Ectodermal cell (in vitro differentiated cells): ENCODE results near the gene TACC2.

Source experiments
- H3K27ac ChIP-seq: 2 replicates; pipeline ENCODE4 v1.7.0; 2013; ENCODE audit warnings: mild to moderate bottlenecking, low read depth, low read length; ENCODE audit not compliant: insufficient read depth, poor library complexity, severe bottlenecking
- H3K27me3 ChIP-seq: 2 replicates; pipeline ENCODE4 v1.7.0; 2013; ENCODE audit warnings: mild to moderate bottlenecking, low read length; ENCODE audit not compliant: insufficient read depth, control insufficient read depth, poor library complexity, severe bottlenecking
- H3K36me3 ChIP-seq: one replicate; pipeline ENCODE4 v1.7.0; 2013; ENCODE audit warnings: low read length; ENCODE audit not compliant: control insufficient read depth, insufficient read depth
- H3K4me1 ChIP-seq: one replicate; pipeline ENCODE4 v1.7.0; 2013; ENCODE audit warnings: low read length; ENCODE audit not compliant: control insufficient read depth, insufficient read depth
- H3K4me3 ChIP-seq: 2 replicates; pipeline ENCODE4 v1.7.0; 2013; ENCODE audit warnings: low read depth, low read length, control low read depth; ENCODE audit not compliant: insufficient read depth
- H3K9me3 ChIP-seq: 2 replicates; pipeline ENCODE4 v1.7.0; 2013; ENCODE audit warnings: mild to moderate bottlenecking, low read length, moderate library complexity; ENCODE audit not compliant: control insufficient read depth
- WGBS, 2 experiments: methylation state at CpG; one replicate each; pipeline ENCODE4 v1.1.7; 2013; ENCODE audit warnings: missing lambda C conversion rate in 2 of 2; 5-methylcytosine and 5-hydroxymethylcytosine counted together

TACC2 gene

DNA sequence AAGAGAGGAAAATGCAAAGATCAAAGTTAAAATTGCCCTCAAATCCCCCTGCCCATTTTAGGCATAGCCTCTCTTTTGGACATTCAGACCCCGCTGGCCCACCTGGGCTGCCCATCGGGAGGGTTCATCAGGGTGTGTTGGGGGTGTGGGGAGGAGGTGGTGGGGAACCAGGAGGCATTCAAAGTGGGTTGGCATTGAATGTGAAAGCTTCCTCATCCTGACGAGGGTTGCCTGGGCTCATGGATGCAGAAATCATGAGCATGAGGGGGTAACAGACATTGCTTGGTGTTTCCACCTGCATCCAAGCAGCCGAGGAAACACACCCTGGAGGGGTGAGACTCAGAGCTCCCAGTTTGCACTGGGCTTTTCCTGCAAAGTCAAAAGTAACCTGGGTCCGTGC lies 302.8 kb downstream of the TACC2 start:
- Histone ChIP-seq H3K9me3 (no peaks in the 10 kb centered on the region), H3K4me1 (peaks cover 7% of the 10 kb centered on the region), H3K27ac (no peak overlapping the region), H3K36me3 (no peaks in the 10 kb centered on the region), H3K27me3 (no peaks in the 10 kb centered on the region), H3K4me3 (no peak overlapping the region)
- 93 to 94% methylated on average over 5 of the region's 5 CpGs for WGBS, 2 experiments

- H3K4me1 ChIP-seq, result peaks cover under 1% of the 10 kb centered on the region
- no peak overlapping the region for H3K4me3 ChIP-seq
- 91 to 95% methylated on average over 3 of the region's 3 CpGs for WGBS, 2 experiments
- H3K9me3 ChIP-seq, result no peaks in the 10 kb centered on the region
- H3K27me3 ChIP-seq, result no peaks in the 10 kb centered on the region
- H3K27ac ChIP-seq, result no peak overlapping the region
- H3K36me3 ChIP-seq, result no peaks in the 10 kb centered on the region
Measured at GRCh38 chr10:122292376-122292775, 303.4 kb downstream of the TACC2 start.

DNA sequence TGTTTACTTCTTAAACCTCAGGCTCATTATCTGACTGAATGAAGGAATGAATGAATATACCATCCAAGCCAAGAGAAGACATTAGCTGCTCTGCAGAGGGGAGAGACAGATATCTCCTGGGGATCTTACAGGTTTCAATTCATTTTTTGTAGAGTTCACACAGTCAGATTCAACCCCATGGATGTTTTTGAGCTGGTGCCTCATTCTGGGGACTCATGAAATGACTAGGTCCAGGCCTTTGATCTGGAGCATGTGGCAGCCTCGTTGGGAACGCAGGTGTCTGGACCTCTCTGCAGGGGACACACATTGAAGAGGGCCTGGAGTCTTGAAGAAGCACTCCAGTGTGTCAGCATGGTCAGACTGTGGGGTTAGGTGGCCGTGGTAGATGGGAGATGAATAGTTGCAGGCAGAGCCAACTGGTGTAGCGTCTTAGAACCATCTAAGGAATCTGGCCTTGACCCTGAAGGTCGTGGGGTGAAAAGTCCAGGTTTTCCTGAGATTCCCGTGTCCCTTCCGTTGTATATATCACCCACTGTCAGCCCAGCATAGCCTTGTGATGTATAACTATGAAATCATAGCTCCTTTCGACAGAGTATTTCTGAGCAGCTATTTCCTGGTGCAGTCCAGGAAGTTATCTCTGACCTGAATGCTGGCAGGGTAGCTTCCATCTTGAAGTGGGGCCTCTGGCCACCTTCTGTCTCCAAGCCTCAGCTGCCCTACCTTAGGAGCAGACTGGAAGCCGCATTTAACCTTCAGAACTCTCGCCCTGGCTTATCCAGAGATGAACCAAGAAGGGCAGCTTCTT lies 304.4 kb downstream of the TACC2 start:
- Histone ChIP-seq H3K27ac (no peak overlapping the region), H3K27me3 (no peaks in the 10 kb centered on the region), H3K4me3 (no peak overlapping the region), H3K4me1 (no peaks in the 10 kb centered on the region), H3K36me3 (no peaks in the 10 kb centered on the region), H3K9me3 (no peaks in the 10 kb centered on the region)
- WGBS, 2 experiments, result 93 to 95% methylated on average over 10 of the region's 10 CpGs

DNA sequence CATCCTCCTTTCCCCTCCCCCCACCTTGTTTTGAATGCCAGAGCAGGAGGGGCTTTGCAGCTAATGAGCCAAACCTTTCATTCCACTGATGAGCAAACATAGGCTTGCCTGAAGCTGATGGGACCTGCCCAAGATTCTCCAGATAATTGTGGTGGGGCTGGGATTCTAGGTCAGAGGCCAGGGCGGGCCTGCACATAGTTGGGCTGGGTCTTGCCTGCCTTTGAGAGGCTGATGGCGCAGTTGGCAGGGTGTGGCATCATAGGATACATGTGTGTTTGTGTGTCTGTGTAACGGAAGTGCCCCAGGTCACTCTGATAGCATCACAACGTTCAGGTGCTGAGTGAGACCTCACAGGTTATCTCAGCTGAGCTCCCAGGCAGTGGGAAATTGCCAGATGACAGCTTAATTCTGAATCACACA lies 305.0 kb downstream of the TACC2 start:
- Histone ChIP-seq H3K36me3 (no peaks in the 10 kb centered on the region), H3K4me1 (no peaks in the 10 kb centered on the region), H3K27ac (no peak overlapping the region), H3K4me3 (no peak overlapping the region), H3K27me3 (no peaks in the 10 kb centered on the region), H3K9me3 (no peaks in the 10 kb centered on the region)
- 90 to 95% methylated on average over 4 of the region's 4 CpGs for WGBS, 2 experiments

DNA sequence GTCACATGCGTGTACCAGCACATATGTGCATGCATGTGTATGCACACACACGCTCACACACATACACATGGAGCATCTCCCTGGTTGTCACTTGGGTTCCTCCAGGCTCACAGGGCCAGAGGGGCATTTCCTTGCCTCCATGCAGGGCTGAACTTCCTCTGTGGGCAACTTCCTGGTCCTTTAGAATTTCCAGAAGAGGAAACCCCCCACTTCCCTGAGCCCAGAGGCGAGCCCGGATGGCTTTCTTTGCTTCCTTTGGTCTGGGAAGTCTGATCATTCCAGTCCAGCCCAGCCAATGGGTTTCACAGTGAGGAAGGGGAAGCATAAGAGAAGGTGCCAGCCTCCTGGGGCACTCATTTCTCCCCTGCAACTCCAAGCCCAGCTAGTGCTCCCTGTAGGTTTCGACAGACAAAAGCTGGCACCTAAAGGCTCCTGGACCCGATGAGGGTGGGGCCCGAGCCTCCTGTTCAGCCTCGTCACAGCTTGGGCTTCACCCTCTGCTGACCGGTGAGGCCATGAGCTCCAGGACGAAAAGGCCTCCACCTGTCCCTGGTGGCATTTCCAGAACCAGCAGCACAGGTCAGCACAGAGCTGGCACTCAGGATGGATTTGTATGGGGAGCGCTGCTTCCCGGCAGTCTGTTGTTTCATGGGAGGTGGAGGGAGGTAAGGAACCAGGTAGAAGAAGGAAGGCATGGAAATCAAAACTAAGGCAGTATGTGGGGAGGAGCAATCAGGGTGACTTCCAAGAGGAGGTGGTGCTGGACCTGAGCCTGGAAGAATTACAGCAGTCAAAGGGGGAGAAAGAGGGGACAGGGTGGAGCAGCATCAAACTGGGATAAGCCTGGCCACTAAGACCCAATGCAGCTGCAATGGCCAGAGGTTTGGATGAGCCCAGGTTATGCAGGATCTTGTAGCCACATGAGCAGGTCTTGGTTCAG lies 305.8 kb downstream of the TACC2 start:
- WGBS, 2 experiments, result 92 to 93% methylated on average over 12 of the region's 12 CpGs
- no peak overlapping the region for H3K27ac ChIP-seq
- H3K27me3 ChIP-seq, result no peaks in the 10 kb centered on the region

DNA sequence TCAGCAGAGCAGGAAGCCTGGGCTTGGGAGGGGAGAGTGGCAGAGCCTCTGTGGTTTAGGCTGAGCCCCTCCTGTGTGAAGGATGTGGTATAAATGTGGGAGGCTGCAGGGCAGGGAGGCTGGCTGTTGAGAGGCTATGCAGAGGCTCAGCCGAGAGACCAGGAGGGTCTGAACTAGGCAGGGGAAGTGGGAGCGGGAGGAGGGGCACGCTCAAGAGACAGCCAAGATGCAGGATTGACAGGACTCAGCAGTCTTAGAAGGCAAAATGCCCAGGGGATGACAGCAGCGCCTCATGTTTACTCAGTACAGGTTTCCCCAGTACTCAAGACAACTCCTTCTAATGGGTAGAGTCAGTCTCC lies 306.5 kb downstream of the TACC2 start:
- Histone ChIP-seq H3K9me3 (no peaks in the 10 kb centered on the region), H3K27me3 (no peaks in the 10 kb centered on the region), H3K27ac (no peak overlapping the region), H3K4me1 (no peaks in the 10 kb centered on the region), H3K4me3 (no peak overlapping the region), H3K36me3 (no peaks in the 10 kb centered on the region)
- 96 to 98% methylated on average over 4 of the region's 4 CpGs for WGBS, 2 experiments

More for the DNA sequence above, 305.8 kb downstream of the TACC2 start:
- H3K36me3 ChIP-seq, result no peaks in the 10 kb centered on the region
- no peak overlapping the region for H3K4me3 ChIP-seq
- H3K4me1 ChIP-seq, result no peaks in the 10 kb centered on the region
- no peaks in the 10 kb centered on the region for H3K9me3 ChIP-seq

GRCh38 chr10:122296363-122297120 lies 307.6 kb downstream of the TACC2 start:
- H3K36me3 ChIP-seq, result no peaks in the 10 kb centered on the region
- H3K4me3 ChIP-seq, result no peak overlapping the region
- no peaks in the 10 kb centered on the region for H3K4me1 ChIP-seq
- no peak overlapping the region for H3K27ac ChIP-seq
- H3K27me3 ChIP-seq, result no peaks in the 10 kb centered on the region
- 88 to 92% methylated on average over 8 of the region's 8 CpGs for WGBS, 2 experiments
- no peaks in the 10 kb centered on the region for H3K9me3 ChIP-seq

GRCh38 chr10:122297583-122297982 lies 308.6 kb downstream of the TACC2 start:
- no peak overlapping the region for H3K27ac ChIP-seq
- H3K36me3 ChIP-seq, result no peaks in the 10 kb centered on the region
- H3K4me3 ChIP-seq, result no peak overlapping the region
- H3K9me3 ChIP-seq, result no peaks in the 10 kb centered on the region
- no peaks in the 10 kb centered on the region for H3K4me1 ChIP-seq
- 93 to 94% methylated on average over 8 of the region's 8 CpGs for WGBS, 2 experiments
- H3K27me3 ChIP-seq, result no peaks in the 10 kb centered on the region

GRCh38 chr10:122298206-122298597 lies 309.2 kb downstream of the TACC2 start:
- H3K27ac ChIP-seq, result no peak overlapping the region
- 87 to 94% methylated on average over 6 of the region's 6 CpGs for WGBS, 2 experiments
- no peaks in the 10 kb centered on the region for H3K9me3 ChIP-seq
- H3K4me3 ChIP-seq, result no peak overlapping the region
- no peaks in the 10 kb centered on the region for H3K4me1 ChIP-seq
- H3K27me3 ChIP-seq, result no peaks in the 10 kb centered on the region
- H3K36me3 ChIP-seq, result no peaks in the 10 kb centered on the region
